Neutrophil (primary cell): Measurements from ENCODE around the gene PI3.
A peak's percentile ranks its signal among the peaks of the same experiment; 100 is the strongest.

Source experiments
- H3K27ac ChIP-seq: fragments of 200-600 bp; sonication (generic); 2 replicates; pipeline ENCODE4 v1.5.1; 2016; ENCODE audit warnings: mild to moderate bottlenecking, moderate library complexity
- H3K27me3 ChIP-seq: fragments of 200-600 bp; sonication (generic); 2 replicates; pipeline ENCODE4 v1.6.0; 2016; ENCODE audit warnings: mild to moderate bottlenecking
- H3K36me3 ChIP-seq: fragments of 200-600 bp; sonication (generic); 2 replicates; pipeline ENCODE4 v1.5.1; 2017
- H3K4me1 ChIP-seq, 2 experiments: fragments of 200-600 bp in 1 of 2; sonication (generic) in 1 of 2; 1 replicate in 1 of 2; 2 replicates in 1 of 2; pipeline versions ENCODE4 v1.5.1 to v1.6.1; 2013 to 2016; ENCODE audit warnings: low read depth in 1 of 2, low read length in 1 of 2, mild to moderate bottlenecking in 1 of 2, moderate library complexity in 1 of 2; ENCODE audit not compliant: control insufficient read depth in 1 of 2, insufficient read depth in 1 of 2
- H3K4me3 ChIP-seq, 2 experiments: fragments of 200-600 bp in 1 of 2; sonication (generic) in 1 of 2; 1 replicate in 1 of 2; 2 replicates in 1 of 2; pipeline ENCODE4 v1.5.1; 2013 to 2016; ENCODE audit warnings: low read depth in 1 of 2, low read length in 1 of 2, mild to moderate bottlenecking in 1 of 2, moderate library complexity in 1 of 2
- H3K9me3 ChIP-seq: fragments of 200-600 bp; sonication (generic); 2 replicates; pipeline ENCODE4 v1.5.1; 2016
- CTCF ChIP-seq: fragments of 200-600 bp; sonication (generic); IDR thresholded peaks from 2 replicates; pipeline ENCODE4 v1.5.1; 2016; ENCODE audit warnings: antibody characterized with exemption

The PI3 gene

GRCh38 chr20:45176526-45177267, 2.0 kb downstream of the PI3 start:
- H3K36me3 ChIP-seq = no peaks in the 10 kb centered on the region
- no peak for TF ChIP-seq CTCF

GRCh38 chr20:45179166-45179565, 4.5 kb downstream of the PI3 start:
- Histone ChIP-seq H3K9me3 (no peaks in the 10 kb centered on the region), H3K36me3 (peaks cover 5% of the 10 kb centered on the region), H3K27me3 (no peaks in the 10 kb centered on the region), H3K27ac (peak overlapping the region; percentile 99), H3K4me1 (peaks cover 91 to 97% of the 10 kb centered on the region in 2 experiments), H3K4me3 (peak overlapping the region; percentile 63 to 69)
- TF ChIP-seq CTCF = no peak

More at GRCh38 chr20:45176526-45177267, 2.0 kb downstream of the PI3 start:
- Histone ChIP-seq H3K4me3 (no peak overlapping the region), H3K9me3 (no peaks in the 10 kb centered on the region), H3K27me3 (no peaks in the 10 kb centered on the region), H3K4me1 (peaks cover 78 to 84% of the 10 kb centered on the region in 2 experiments), H3K27ac (peak overlapping the region; percentile 99)

GRCh38 chr20:45181639-45182038, 6.9 kb downstream of the PI3 start:
- H3K27me3 ChIP-seq = no peaks in the 10 kb centered on the region
- H3K4me3 ChIP-seq = peak overlapping the region; percentile 63 to 69
- no peak for TF ChIP-seq CTCF
- peak overlapping the region; percentile 99 for H3K27ac ChIP-seq
- no peaks in the 10 kb centered on the region for H3K9me3 ChIP-seq
- peaks cover 90 to 91% of the 10 kb centered on the region in 2 experiments for H3K4me1 ChIP-seq
- H3K36me3 ChIP-seq = peaks cover 13% of the 10 kb centered on the region

GRCh38 chr20:45183084-45183483, 8.4 kb downstream of the PI3 start:
- TF ChIP-seq CTCF = no peak
- peaks cover 21% of the 10 kb centered on the region for H3K36me3 ChIP-seq
- H3K4me3 ChIP-seq = peak overlapping the region; percentile 63 to 69
- H3K27ac ChIP-seq = peak overlapping the region; percentile 99
- no peaks in the 10 kb centered on the region for H3K27me3 ChIP-seq
- H3K4me1 ChIP-seq = peaks cover 90 to 93% of the 10 kb centered on the region in 2 experiments
- no peaks in the 10 kb centered on the region for H3K9me3 ChIP-seq

- Histone ChIP-seq H3K4me3 (peak overlapping the region; percentile 30 to 46), H3K36me3 (peaks cover 51% of the 10 kb centered on the region), H3K9me3 (no peaks in the 10 kb centered on the region), H3K27me3 (no peaks in the 10 kb centered on the region), H3K4me1 (peaks cover 64 to 99% of the 10 kb centered on the region in 2 experiments), H3K27ac (peak overlapping the region; percentile 99)
- no peak for TF ChIP-seq CTCF
Observed at GRCh38 chr20:45187693-45188092, 13.0 kb downstream of the PI3 start.
